Smooth muscle cell (in vitro differentiated cells): Measurements from ENCODE around the gene TRAK1. TPM values are rescaled to one million over a fixed set of nuclear protein-coding genes. Genes with fewer than 3 reads are reported as not detected.

Source experiments
- DNase-seq: peaks from one replicate; lab custom pipeline; 2025; ENCODE audit not compliant: unreplicated experiment; lab: John Stamatoyannopoulos, UW
- H2AFZ ChIP-seq: fragments of 200-600 bp; sonication (generic); 2 replicates; pipeline ENCODE4 v1.6.0; 2016; ENCODE audit warnings: antibody characterized with exemption, low read depth, mild to moderate bottlenecking
- H3F3A ChIP-seq: fragments of 200-600 bp; sonication (generic); 2 replicates; pipeline ENCODE4 v1.6.0; 2017; ENCODE audit warnings: antibody characterized with exemption, low read depth
- H3K27ac ChIP-seq: fragments of 200-600 bp; sonication (generic); 2 replicates; pipeline ENCODE4 v1.5.1; 2016; ENCODE audit warnings: low read depth, mild to moderate bottlenecking
- H3K27me3 ChIP-seq: fragments of 200-600 bp; sonication (generic); 2 replicates; pipeline ENCODE4 v1.6.1; 2016; ENCODE audit warnings: low read depth, mild to moderate bottlenecking
- H3K36me3 ChIP-seq: fragments of 200-600 bp; sonication (generic); 2 replicates; pipeline ENCODE4 v1.5.1; 2016; ENCODE audit warnings: low read depth
- H3K4me1 ChIP-seq: fragments of 200-600 bp; sonication (generic); 2 replicates; pipeline ENCODE4 v1.5.1; 2016; ENCODE audit warnings: low read depth
- H3K4me2 ChIP-seq: fragments of 200-600 bp; sonication (generic); 2 replicates; pipeline ENCODE4 v1.6.0; 2016; ENCODE audit warnings: mild to moderate bottlenecking
- H3K4me3 ChIP-seq: fragments of 200-600 bp; sonication (generic); 2 replicates; pipeline ENCODE4 v1.5.1; 2016; ENCODE audit warnings: mild to moderate bottlenecking
- H3K79me2 ChIP-seq: fragments of 200-600 bp; sonication (generic); 2 replicates; pipeline ENCODE4 v1.6.0; 2016; ENCODE audit warnings: low read depth, mild to moderate bottlenecking
- H3K9ac ChIP-seq: fragments of 200-600 bp; sonication (generic); 2 replicates; pipeline ENCODE4 v1.6.0; 2016; ENCODE audit warnings: low read depth
- H3K9me3 ChIP-seq: fragments of 200-600 bp; sonication (generic); replicated peaks from 2 replicates; pipeline ENCODE4 v1.5.1; 2016; ENCODE audit warnings: low read depth
- H4K20me1 ChIP-seq: fragments of 200-600 bp; sonication (generic); 2 replicates; pipeline ENCODE4 v1.6.0; 2016; ENCODE audit warnings: low read depth
- CTCF ChIP-seq: fragments of 200-600 bp; sonication (generic); IDR thresholded peaks from 2 replicates; pipeline ENCODE4 v1.5.1; 2017; ENCODE audit warnings: borderline replicate concordance, mild to moderate bottlenecking, antibody characterized with exemption; ENCODE audit not compliant: insufficient read depth, poor library complexity, severe bottlenecking
- WGBS: methylation state at CpG from one replicate; pipeline ENCODE4 v1.1.7; 2016; ENCODE audit warnings: low lambda C conversion rate; 5-methylcytosine and 5-hydroxymethylcytosine counted together
- polyA plus RNA-seq: library from polyadenylated mRNA; unstranded; fragments of >200 nt; fragmentation: Nextera tagmentation; extraction: Ambion mirVana; gene quantifications from 2 replicates; pipeline ENCODE4 v1.2.1, GENCODE V29; 2016
- total RNA-seq: library from RNA; depleted of rRNA; stranded (reverse); fragments of >200 nt; gene quantifications from 2 replicates; pipeline ENCODE4 v1.2.3, GENCODE V29; 2014

Gene TRAK1
- total and polyA plus RNA-seq, 2 experiments from 2014 or later: 8.7 to 16.3 TPM

- H3K9ac ChIP-seq: no peak overlapping the region
- H3K27me3 ChIP-seq: no peaks in the 10 kb centered on the region
- H3K4me1 ChIP-seq: peaks cover 20% of the 10 kb centered on the region
- no peak overlapping the region for H2AFZ ChIP-seq
- no peaks in the 10 kb centered on the region for H3K9me3 ChIP-seq
- no peak for DNase-seq
- no peak overlapping the region for H3K27ac ChIP-seq
- H3K79me2 ChIP-seq: peaks cover 15% of the 10 kb centered on the region
- no peak overlapping the region for H3K4me3 ChIP-seq
- H4K20me1 ChIP-seq: peaks cover 42% of the 10 kb centered on the region
- no peak for TF ChIP-seq CTCF
- H3F3A ChIP-seq: peaks cover 3% of the 10 kb centered on the region
- 81% methylated on average over 8 of the region's 8 CpGs for WGBS
- H3K4me2 ChIP-seq: no peak overlapping the region
- no peaks in the 10 kb centered on the region for H3K36me3 ChIP-seq
Observed at GRCh38 chr3:42157540-42158538, 66.7 kb downstream of the TRAK1 start.

GRCh38 chr3:42159147-42159546 is 68.0 kb downstream of the TRAK1 start:
- WGBS: 73% methylated on average over 8 of the region's 8 CpGs
- Histone ChIP-seq H3F3A (peaks cover 3% of the 10 kb centered on the region), H3K79me2 (peaks cover 15% of the 10 kb centered on the region), H2AFZ (no peak overlapping the region), H3K9ac (no peak overlapping the region), H3K27me3 (no peaks in the 10 kb centered on the region), H3K4me2 (peak overlapping the region; percentile 63), H3K36me3 (no peaks in the 10 kb centered on the region), H3K9me3 (no peaks in the 10 kb centered on the region), H3K4me3 (peak overlapping the region; percentile 36), H4K20me1 (peaks cover 30% of the 10 kb centered on the region), H3K4me1 (peaks cover 20% of the 10 kb centered on the region), H3K27ac (no peak overlapping the region)
- no peak for TF ChIP-seq CTCF
- no peak for DNase-seq

- no peak for TF ChIP-seq CTCF
- no peak overlapping the region for H3K27ac ChIP-seq
- no peaks in the 10 kb centered on the region for H3K9me3 ChIP-seq
- peaks cover 20% of the 10 kb centered on the region for H3K4me1 ChIP-seq
- H3F3A ChIP-seq: peaks cover 3% of the 10 kb centered on the region
- H4K20me1 ChIP-seq: peaks cover 28% of the 10 kb centered on the region
- H3K9ac ChIP-seq: no peak overlapping the region
- H3K4me3 ChIP-seq: peak overlapping the region; percentile 38
- H3K79me2 ChIP-seq: peaks cover 10% of the 10 kb centered on the region
- H3K27me3 ChIP-seq: no peaks in the 10 kb centered on the region
- no peaks in the 10 kb centered on the region for H3K36me3 ChIP-seq
- no peak overlapping the region for H2AFZ ChIP-seq
- no peak for DNase-seq
- peak overlapping the region; percentile 63 for H3K4me2 ChIP-seq
- WGBS: 26% methylated on average over 13 of the region's 16 CpGs
Observed at GRCh38 chr3:42159706-42160472, 68.7 kb downstream of the TRAK1 start.
